ENCODE results near the gene EVL.

- TF ChIP-seq CTCF (IDR thresholded peaks at IDR 0.05; ENCODE audit: low read depth, low read length) (no peak), POLR2A (IDR thresholded peaks at IDR 0.05; ENCODE audit: extremely low read depth, insufficient read length) (no peak), MYC (IDR thresholded peaks at IDR 0.05; ENCODE audit: low read depth, low read length) (no peak)
Measured at GRCh38 chr14:100091386-100091785, 26.2 kb downstream of the EVL start.
